Osteoblast (primary cell): ENCODE results near the gene RPS6KA5. TPM values are rescaled to one million over a fixed set of nuclear protein-coding genes. Genes with fewer than 3 reads are reported as not detected.
"Not testable (repeated sequence)": the region's sequence is repeated elsewhere in the genome, so short reads cannot be mapped to it uniquely, and the experiment has no call there.

Experiments used
- DNase-seq: peaks from one replicate; pipeline ENCODE4 v3.0.0; 2011; ENCODE audit warnings: low spot score, mixed read lengths; ENCODE audit not compliant: insufficient read length; ENCODE audit errors: missing footprints
- H2AFZ ChIP-seq: 2 replicates; pipeline ENCODE4 v1.6.0; 2011; ENCODE audit warnings: mild to moderate bottlenecking, low read length
- H3K27ac ChIP-seq: 2 replicates; pipeline ENCODE4 v1.5.1; 2011; ENCODE audit warnings: mild to moderate bottlenecking, low read depth, low read length, moderate library complexity
- H3K27me3 ChIP-seq: 2 replicates; pipeline ENCODE4 v1.6.0; 2012; ENCODE audit warnings: mild to moderate bottlenecking, control low read depth, inconsistent platforms, low read length, moderate library complexity; ENCODE audit not compliant: insufficient read depth
- H3K36me3 ChIP-seq: 2 replicates; pipeline ENCODE4 v1.5.1; 2011; ENCODE audit warnings: mild to moderate bottlenecking, low read length, control low read depth, moderate library complexity; ENCODE audit not compliant: insufficient read depth
- H3K4me1 ChIP-seq: 2 replicates; pipeline ENCODE4 v1.5.1; 2011; ENCODE audit warnings: mild to moderate bottlenecking, low read length, control low read depth, moderate library complexity; ENCODE audit not compliant: insufficient read depth
- H3K4me2 ChIP-seq: 2 replicates; pipeline ENCODE4 v1.6.0; 2011; ENCODE audit warnings: mild to moderate bottlenecking, low read length; ENCODE audit not compliant: insufficient read depth
- H3K4me3 ChIP-seq: fragments of 200-600 bp; sonication (generic); 3 replicates; pipeline ENCODE4 v1.5.1; 2012; ENCODE audit warnings: mild to moderate bottlenecking, low read length, inconsistent platforms; ENCODE audit not compliant: insufficient read depth
- H3K79me2 ChIP-seq: 2 replicates; pipeline ENCODE4 v1.6.0; 2012; ENCODE audit warnings: mild to moderate bottlenecking, low read length, control low read depth, inconsistent platforms; ENCODE audit not compliant: insufficient read depth
- H3K9me3 ChIP-seq: 2 replicates; pipeline ENCODE4 v1.5.1; 2011; ENCODE audit warnings: low read depth, low read length, control low read depth
- H4K20me1 ChIP-seq: 2 replicates; pipeline ENCODE4 v1.6.0; 2012; ENCODE audit warnings: mild to moderate bottlenecking, low read length, control low read depth; ENCODE audit not compliant: insufficient read depth
- CTCF ChIP-seq: IDR thresholded peaks from 2 replicates; pipeline ENCODE4 v1.5.1; 2011; ENCODE audit warnings: mild to moderate bottlenecking, low read depth, low read length, moderate library complexity; ENCODE audit errors: extremely low read depth
- total RNA-seq: library from RNA; depleted of rRNA; stranded (reverse); fragments of >200 nt; gene quantifications from 2 replicates; pipeline ENCODE4 v1.2.3, GENCODE V29; 2012

Gene RPS6KA5
- total RNA-seq, 1 donor: 1.4 TPM

- Histone ChIP-seq H3K4me1 (peaks cover 4% of the 10 kb centered on the region), H3K9me3 (no peaks in the 10 kb centered on the region), H3K27ac (no peak overlapping the region), H3K79me2 (no peaks in the 10 kb centered on the region), H3K4me3 (no peak overlapping the region), H4K20me1 (no peaks in the 10 kb centered on the region), H2AFZ (peak overlapping the region; percentile 97), H3K36me3 (no peaks in the 10 kb centered on the region), H3K27me3 (no peaks in the 10 kb centered on the region), H3K4me2 (no peak overlapping the region)
- TF ChIP-seq CTCF: no peak
- DNase-seq: no peak
Measured at GRCh38 chr14:90839889-90840266, 220.6 kb downstream of the RPS6KA5 start.

- Histone ChIP-seq H2AFZ (peak overlapping the region; percentile 97), H3K36me3 (no peaks in the 10 kb centered on the region), H3K4me3 (peak overlapping the region; percentile 53), H3K27me3 (no peaks in the 10 kb centered on the region), H4K20me1 (no peaks in the 10 kb centered on the region), H3K79me2 (no peaks in the 10 kb centered on the region), H3K9me3 (no peaks in the 10 kb centered on the region), H3K4me2 (peak overlapping the region; percentile 83), H3K27ac (peak overlapping the region; percentile 30), H3K4me1 (peaks cover 4% of the 10 kb centered on the region)
- no peak for TF ChIP-seq CTCF
- peak; percentile 89 for DNase-seq
Measured at GRCh38 chr14:90839024-90839888, 221.2 kb downstream of the RPS6KA5 start.

- peak overlapping the region; percentile 83 for H3K4me2 ChIP-seq
- H3K79me2 ChIP-seq, DNase-seq: not testable (repeated sequence)
Measured at GRCh38 chr14:90838531-90838930, 221.9 kb downstream of the RPS6KA5 start.

GRCh38 chr14:90837355-90837754, 223.1 kb downstream of the RPS6KA5 start:
- DNase-seq: no peak
- H2AFZ ChIP-seq: no peak overlapping the region
- no peaks in the 10 kb centered on the region for H3K27me3 ChIP-seq
- H3K4me2 ChIP-seq: no peak overlapping the region
- no peaks in the 10 kb centered on the region for H3K79me2 ChIP-seq
- no peaks in the 10 kb centered on the region for H4K20me1 ChIP-seq
- no peak overlapping the region for H3K27ac ChIP-seq
- TF ChIP-seq CTCF: no peak
- no peak overlapping the region for H3K4me3 ChIP-seq
- H3K9me3 ChIP-seq: no peaks in the 10 kb centered on the region
- H3K4me1 ChIP-seq: peaks cover 4% of the 10 kb centered on the region
- H3K36me3 ChIP-seq: no peaks in the 10 kb centered on the region

More at GRCh38 chr14:90838531-90838930, 221.9 kb downstream of the RPS6KA5 start:
- H2AFZ ChIP-seq: peak overlapping the region; percentile 97
- not testable (repeated sequence) for H3K4me3 ChIP-seq, H3K27me3 ChIP-seq, H3K4me1 ChIP-seq, H4K20me1 ChIP-seq, H3K36me3 ChIP-seq, H3K9me3 ChIP-seq, H3K27ac ChIP-seq
